K562 (cell line): ENCODE results near the gene WARS2. TPM values are rescaled to one million over a fixed set of nuclear protein-coding genes. Genes with fewer than 3 reads are reported as not detected.

Experiments
- ATAC-seq: fragments of 200-7000 bp; cut with Tn5 transposase; 3 replicates; pipeline ENCODE4 v1.9.1; 2020; ENCODE audit warnings: moderate library complexity
- BruUV-seq: library from RNA; stranded (reverse); fragments of 400-500 nt; replicated peaks from 2 replicates; lab custom pipeline; 2021; lab: Mats Ljungman, UMichigan
- CTCF ChIA-PET: fragments of 300-600 bp; formaldehyde crosslinking; extraction: SDS; loops from one replicate; lab custom pipeline; 2021; ENCODE audit warnings: low intra/inter-chr PET ratio; lab: Yijun Ruan, JAX
- POLR2A ChIA-PET: fragments of 300-600, 350-650 bp; sonication (Branson Sonifier 250); formaldehyde crosslinking; extraction: SDS; loops from one replicate; lab custom pipeline; 2021; ENCODE audit warnings: antibody characterized with exemption, inconsistent platforms; lab: Yijun Ruan, JAX
- DNase-seq, 4 experiments: peaks; one replicate each; pipeline versions ENCODE4 v3.0.0 to v3.0.0-alpha.2; 2011 to 2018; ENCODE audit warnings: low spot score in 3 of 4, mixed read lengths in 3 of 4; ENCODE audit errors: extremely low read depth in 1 of 4
- FAIRE-seq: peaks from 2 replicates; lab custom pipeline; 2011; peaks lifted over from hg19 to GRCh38; lab: Jason Lieb, UNC
- H2AFZ ChIP-seq: 2 replicates; pipeline ENCODE4 v1.6.0; 2011; ENCODE audit warnings: low read depth, low read length, control low read depth, inconsistent platforms
- H3K27ac ChIP-seq: fragments of 200-600 bp; 3 replicates; pipeline ENCODE4 v1.8.0; 2011; ENCODE audit warnings: low read depth, mild to moderate bottlenecking, control low read depth, inconsistent platforms, low read length, moderate library complexity, mixed read lengths; ENCODE audit errors: extremely low read depth
- H3K27me3 ChIP-seq, 2 experiments: fragments of 300-600 bp in 1 of 2; 2 replicates in 1 of 2; 3 replicates in 1 of 2; pipeline versions ENCODE4 v1.6.0 to v1.8.0; 2011; ENCODE audit warnings: inconsistent platforms in 2 of 2, low read length in 2 of 2, mild to moderate bottlenecking in 1 of 2, mixed read lengths in 1 of 2, moderate library complexity in 1 of 2; ENCODE audit not compliant: control insufficient read depth in 2 of 2, insufficient read depth in 2 of 2
- H3K36me3 ChIP-seq: fragments of 300-600 bp; 3 replicates; pipeline ENCODE4 v1.8.0; 2011; ENCODE audit warnings: mild to moderate bottlenecking, low read length, inconsistent platforms; ENCODE audit not compliant: control insufficient read depth, insufficient read depth
- H3K4me1 ChIP-seq, 2 experiments: fragments of 200-600 bp in 1 of 2; replicated peaks in 1 of 2; 2 replicates in 1 of 2; 3 replicates in 1 of 2; pipeline versions ENCODE4 v1.5.1 to v1.8.0; 2011; ENCODE audit warnings: inconsistent platforms in 2 of 2, low read length in 2 of 2, mild to moderate bottlenecking in 1 of 2, mixed read lengths in 1 of 2, moderate library complexity in 1 of 2; ENCODE audit not compliant: control insufficient read depth in 2 of 2, insufficient read depth in 2 of 2
- H3K4me2 ChIP-seq: 2 replicates; pipeline ENCODE4 v1.6.1; 2011; ENCODE audit warnings: low read length, control low read depth, inconsistent platforms, mixed read lengths; ENCODE audit not compliant: insufficient read depth
- H3K4me3 ChIP-seq: fragments of 200-600 bp; sonication (generic), shearing (Covaris generic); 2 replicates; pipeline ENCODE4 v1.5.1; 2016; ENCODE audit warnings: control low read depth, inconsistent platforms
- H3K79me2 ChIP-seq: fragments of 200-600 bp; 3 replicates; pipeline ENCODE4 v1.8.0; 2011; ENCODE audit warnings: low read length, inconsistent platforms; ENCODE audit not compliant: control insufficient read depth, insufficient read depth
- H3K9ac ChIP-seq, 2 experiments: 2 replicates each; pipeline versions ENCODE4 v1.6.0 to v1.6.1; 2011; ENCODE audit warnings: low read depth in 2 of 2, low read length in 2 of 2, control low read depth in 1 of 2, inconsistent platforms in 1 of 2, mild to moderate bottlenecking in 1 of 2, mixed read lengths in 1 of 2; ENCODE audit not compliant: insufficient read depth in 1 of 2
- H3K9me1 ChIP-seq: one replicate; pipeline ENCODE4 v1.6.0; 2011; ENCODE audit warnings: inconsistent platforms, mild to moderate bottlenecking, low read length, moderate library complexity; ENCODE audit not compliant: control insufficient read depth, insufficient read depth
- H3K9me3 ChIP-seq: replicated peaks from 2 replicates; pipeline ENCODE4 v1.5.1; 2011; ENCODE audit warnings: low read depth, low read length, inconsistent platforms; ENCODE audit not compliant: control insufficient read depth, insufficient read depth
- H4K20me1 ChIP-seq: replicated peaks from 2 replicates; pipeline ENCODE4 v1.6.1; 2011; ENCODE audit warnings: low read length, inconsistent platforms, mixed read lengths; ENCODE audit not compliant: control insufficient read depth, insufficient read depth
- DDX20 ChIP-seq: fragments of 450-650 bp; IDR thresholded peaks from 2 replicates; pipeline ENCODE4 v1.6.1; 2016; ENCODE audit warnings: missing genetic modification characterization, low read depth, mild to moderate bottlenecking, missing compliant biosample characterization, moderate library complexity
- ELF1 ChIP-seq: fragments of 200-800 bp; sonication (Bioruptor generic); IDR thresholded peaks from 2 replicates; pipeline ENCODE4 v1.6.1; 2016; ENCODE audit warnings: missing genetic modification characterization, missing compliant biosample characterization
- MECOM ChIP-seq: fragments of 250-450 bp; sonication (Bioruptor Pico); IDR thresholded peaks from 2 replicates; pipeline ENCODE4 v1.8.0; 2022; ENCODE audit warnings: inconsistent platforms
- NFATC3 ChIP-seq: fragments of 450-650 bp; IDR thresholded peaks from 2 replicates; pipeline ENCODE4 v1.6.1; 2017; ENCODE audit warnings: mild to moderate bottlenecking
- NONO ChIP-seq, 2 experiments: fragments of 200-400 bp in 1 of 2; fragments of 450-650 bp in 1 of 2; formaldehyde crosslinking in 1 of 2; IDR thresholded peaks; 2 replicates each; pipeline ENCODE4 v1.6.1; 2017; ENCODE audit warnings: low read depth in 2 of 2, mild to moderate bottlenecking in 2 of 2, moderate library complexity in 2 of 2, low read length in 1 of 2
- POLR3A ChIP-seq: IDR thresholded peaks from 2 replicates; pipeline ENCODE4 v1.6.1; 2011; ENCODE audit warnings: borderline replicate concordance, mild to moderate bottlenecking, moderate library complexity; ENCODE audit not compliant: insufficient read length, insufficient read depth; ENCODE audit errors: extremely low read depth
- SIN3B ChIP-seq: fragments of 450-650 bp; IDR thresholded peaks from 2 replicates; pipeline ENCODE4 v1.6.1; 2017; ENCODE audit warnings: low read depth, mild to moderate bottlenecking, moderate library complexity
- TCF3 ChIP-seq: sonication (generic); formaldehyde crosslinking; IDR thresholded peaks from 2 replicates; pipeline ENCODE4 v1.4.0; 2020; ENCODE audit warnings: mild to moderate bottlenecking, missing genetic modification reagents
- ZZZ3 ChIP-seq: fragments of 450-650 bp; IDR thresholded peaks from 2 replicates; pipeline ENCODE4 v1.6.1; 2016; ENCODE audit warnings: antibody characterized with exemption, mild to moderate bottlenecking, moderate library complexity
- in situ Hi-C: fragments of 300-500 bp; cut with MboI; formaldehyde crosslinking; loops from 4 replicates; pipeline ENCODE4 v1.15.0; 2018; ENCODE audit warnings: inconsistent platforms, mixed read lengths
- intact Hi-C: fragments of 100-400 bp; cut with micrococcal nuclease; formaldehyde crosslinking; loops from 2 replicates; pipeline ENCODE4 v1.14.2; 2022
- polyA plus RNA-seq, 8 experiments: library from polyadenylated mRNA; depleted of rRNA in 4 of 8; stranded (reverse) in 5 of 8; unstranded in 3 of 8; fragments of >200 nt; fragmentation: Nextera tagmentation in 2 of 8; fragmentation: Illumina TruSeq in 1 of 8; extraction: Ambion mirVana in 2 of 8; extraction: Trizol in 1 of 8; gene quantifications; 2 replicates each; pipeline versions ENCODE4 v1.2.1 to v1.2.3, GENCODE V29; 2011 to 2014; ENCODE audit warnings: inconsistent platforms in 1 of 8, missing spikeins in 1 of 8
- total RNA-seq, 7 experiments: library from RNA; depleted of rRNA in 6 of 7; stranded (reverse); fragments of >200 nt in 6 of 7; fragmentation: Illumina TruSeq in 2 of 7; extraction: Trizol in 2 of 7; gene quantifications; 2 replicates each; pipeline versions ENCODE4 v1.2.1 to v1.2.3, GENCODE V29; 2011 to 2021; ENCODE audit warnings: low replicate concordance in 1 of 7
- TF ChIP-seq, protein P1 (sequence below): fragments of 200-400 bp; formaldehyde crosslinking; IDR thresholded peaks from 2 replicates; pipeline ENCODE4 v1.6.1; 2017; ENCODE audit warnings: mild to moderate bottlenecking, low read depth, low read length, moderate library complexity
- TF ChIP-seq, protein P2 (sequence below): fragments of 450-650 bp; IDR thresholded peaks from 2 replicates; pipeline ENCODE4 v1.6.1; 2016; ENCODE audit warnings: antibody characterized with exemption

The WARS2 gene
- total and polyA plus RNA-seq, 9 of the 15 experiments (the other 6 are each of a cell fraction or from before 2014, with no cell fraction given), result 5.7 to 18.0 (median 16.9) TPM

- TF ChIP-seq NONO (IDR thresholded peaks at IDR 0.05; ENCODE audit: low read depth in 2 of 2, low read length in 1 of 2), result no peak
- TF ChIP-seq TCF3 (CRISPR knock-in tag), result no peak
- TF ChIP-seq SIN3B, result no peak
- TF ChIP-seq DDX20 (tag), result no peak
- no peak for TF ChIP-seq NFATC3
- TF ChIP-seq ELF1 (tag), result no peak
- TF ChIP-seq POLR3A, result no peak
- no peak for TF ChIP-seq ZZZ3
Observed at GRCh38 chr1:119115736-119116135, 24.7 kb downstream of the WARS2 start (continued).

DNA sequence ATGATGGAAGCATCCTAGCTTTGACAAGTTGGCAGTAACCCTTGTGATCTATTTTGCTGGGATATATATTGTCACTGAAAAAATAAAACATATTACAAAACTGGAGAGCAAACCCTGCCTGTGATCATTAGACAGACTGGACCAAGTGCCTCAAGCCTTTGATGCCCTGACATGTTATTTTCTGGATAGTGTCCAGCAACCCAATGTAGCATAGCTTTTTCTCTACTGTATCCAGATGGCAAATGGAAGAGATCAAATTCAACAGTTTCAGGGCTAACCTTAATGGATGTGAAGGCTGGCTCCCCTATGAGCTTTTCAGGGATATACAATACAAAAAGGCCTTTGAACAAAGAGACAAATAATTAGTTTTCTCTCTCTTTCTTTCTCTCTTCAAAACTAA lies 25.1 kb downstream of the WARS2 start:
- no peak for DNase-seq
- Histone ChIP-seq H3K4me3 (no peak overlapping the region), H3K36me3 (no peaks in the 10 kb centered on the region), H3K9ac (no peak overlapping the region), H3K9me3 (no peaks in the 10 kb centered on the region), H3K4me1 (no peaks in the 10 kb centered on the region), H3K27me3 (no peaks in the 10 kb centered on the region), H3K79me2 (no peaks in the 10 kb centered on the region), H2AFZ (no peak overlapping the region), H3K9me1 (no peaks in the 10 kb centered on the region), H4K20me1 (no peaks in the 10 kb centered on the region), H3K27ac (no peak overlapping the region), H3K4me2 (no peak overlapping the region)
- TF ChIP-seq, protein P1, sequence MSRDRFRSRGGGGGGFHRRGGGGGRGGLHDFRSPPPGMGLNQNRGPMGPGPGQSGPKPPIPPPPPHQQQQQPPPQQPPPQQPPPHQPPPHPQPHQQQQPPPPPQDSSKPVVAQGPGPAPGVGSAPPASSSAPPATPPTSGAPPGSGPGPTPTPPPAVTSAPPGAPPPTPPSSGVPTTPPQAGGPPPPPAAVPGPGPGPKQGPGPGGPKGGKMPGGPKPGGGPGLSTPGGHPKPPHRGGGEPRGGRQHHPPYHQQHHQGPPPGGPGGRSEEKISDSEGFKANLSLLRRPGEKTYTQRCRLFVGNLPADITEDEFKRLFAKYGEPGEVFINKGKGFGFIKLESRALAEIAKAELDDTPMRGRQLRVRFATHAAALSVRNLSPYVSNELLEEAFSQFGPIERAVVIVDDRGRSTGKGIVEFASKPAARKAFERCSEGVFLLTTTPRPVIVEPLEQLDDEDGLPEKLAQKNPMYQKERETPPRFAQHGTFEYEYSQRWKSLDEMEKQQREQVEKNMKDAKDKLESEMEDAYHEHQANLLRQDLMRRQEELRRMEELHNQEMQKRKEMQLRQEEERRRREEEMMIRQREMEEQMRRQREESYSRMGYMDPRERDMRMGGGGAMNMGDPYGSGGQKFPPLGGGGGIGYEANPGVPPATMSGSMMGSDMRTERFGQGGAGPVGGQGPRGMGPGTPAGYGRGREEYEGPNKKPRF, result no peak
- TF ChIP-seq, protein P2, sequence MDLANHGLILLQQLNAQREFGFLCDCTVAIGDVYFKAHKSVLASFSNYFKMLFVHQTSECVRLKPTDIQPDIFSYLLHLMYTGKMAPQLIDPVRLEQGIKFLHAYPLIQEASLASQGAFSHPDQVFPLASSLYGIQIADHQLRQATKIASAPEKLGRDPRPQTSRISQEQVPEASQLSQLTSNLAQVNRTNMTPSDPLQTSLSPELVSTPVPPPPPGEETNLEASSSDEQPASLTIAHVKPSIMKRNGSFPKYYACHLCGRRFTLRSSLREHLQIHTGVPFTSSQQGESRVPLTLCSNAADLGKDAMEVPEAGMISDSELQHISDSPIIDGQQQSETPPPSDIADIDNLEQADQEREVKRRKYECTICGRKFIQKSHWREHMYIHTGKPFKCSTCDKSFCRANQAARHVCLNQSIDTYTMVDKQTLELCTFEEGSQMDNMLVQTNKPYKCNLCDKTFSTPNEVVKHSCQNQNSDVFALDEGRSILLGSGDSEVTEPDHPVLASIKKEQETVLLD, result no peak
- TF ChIP-seq MECOM (CRISPR knock-in tag), result no peak
- POLR2A ChIA-PET, result no interaction called here
- CTCF ChIA-PET, result no interaction called here
- in situ Hi-C loops (no loop called here), intact Hi-C loops (no loop called here)
- no peak for FAIRE-seq
- ATAC-seq, result no peak
- no TSS peak for BruUV-seq
